Measurements from ENCODE around the gene POLR3G.

POLR3G gene, protein sequence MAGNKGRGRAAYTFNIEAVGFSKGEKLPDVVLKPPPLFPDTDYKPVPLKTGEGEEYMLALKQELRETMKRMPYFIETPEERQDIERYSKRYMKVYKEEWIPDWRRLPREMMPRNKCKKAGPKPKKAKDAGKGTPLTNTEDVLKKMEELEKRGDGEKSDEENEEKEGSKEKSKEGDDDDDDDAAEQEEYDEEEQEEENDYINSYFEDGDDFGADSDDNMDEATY

DNA sequence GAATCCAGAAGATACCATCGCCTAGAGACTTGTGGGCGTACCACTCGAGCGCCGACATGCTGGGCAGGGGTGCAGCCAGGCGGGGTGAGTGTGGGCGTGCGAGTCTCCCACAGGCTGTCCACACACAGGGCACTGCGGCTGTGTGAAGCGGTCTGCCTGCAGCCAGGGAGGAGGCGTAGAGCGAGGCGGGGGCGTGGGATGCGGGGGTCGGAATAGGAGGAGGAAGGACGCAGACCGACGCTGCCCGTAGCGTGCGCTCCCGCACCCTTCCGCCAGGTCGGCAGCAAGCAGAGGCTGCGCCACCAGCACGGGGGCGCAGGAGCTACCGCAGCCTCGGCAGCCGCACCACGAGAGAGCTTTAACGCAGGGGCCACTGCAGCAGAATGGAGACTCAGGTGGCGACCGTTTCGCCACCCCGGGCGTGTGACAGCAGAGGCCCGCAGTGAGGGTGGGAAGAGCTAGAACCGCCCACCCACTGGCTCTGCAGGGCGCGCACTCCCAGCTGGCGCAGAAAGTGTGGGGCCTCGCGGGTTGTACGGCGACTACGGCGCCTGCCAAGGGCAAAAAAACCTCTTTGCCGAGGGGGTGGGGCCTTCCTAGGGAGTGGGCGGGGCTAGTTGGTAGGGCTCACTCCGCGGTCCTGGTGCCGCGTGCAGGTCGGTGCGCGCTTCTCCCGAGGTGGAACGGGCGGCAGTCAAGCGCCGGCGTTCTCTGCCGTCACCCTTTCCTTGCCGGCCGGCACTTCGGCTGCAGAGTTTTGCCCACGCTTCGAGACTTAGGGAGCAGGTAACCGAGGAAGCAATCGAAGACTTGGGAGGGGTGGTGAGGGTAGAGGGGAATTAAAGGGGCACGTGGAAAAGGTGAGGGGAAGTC lies at the start of gene POLR3G, which contains the start of gene MBLAC2:
Gene POLR3G (plus strand): TSS at position 630 of the 873 bp plus-strand sequence. CDS start 10,704 bp downstream, outside the sequence.
Gene MBLAC2 (minus strand): TSS at position 537 of the 873 bp plus-strand sequence. CDS start 479 bp downstream, at position 58.
- DNase-seq: peak; percentile 99

DNA sequence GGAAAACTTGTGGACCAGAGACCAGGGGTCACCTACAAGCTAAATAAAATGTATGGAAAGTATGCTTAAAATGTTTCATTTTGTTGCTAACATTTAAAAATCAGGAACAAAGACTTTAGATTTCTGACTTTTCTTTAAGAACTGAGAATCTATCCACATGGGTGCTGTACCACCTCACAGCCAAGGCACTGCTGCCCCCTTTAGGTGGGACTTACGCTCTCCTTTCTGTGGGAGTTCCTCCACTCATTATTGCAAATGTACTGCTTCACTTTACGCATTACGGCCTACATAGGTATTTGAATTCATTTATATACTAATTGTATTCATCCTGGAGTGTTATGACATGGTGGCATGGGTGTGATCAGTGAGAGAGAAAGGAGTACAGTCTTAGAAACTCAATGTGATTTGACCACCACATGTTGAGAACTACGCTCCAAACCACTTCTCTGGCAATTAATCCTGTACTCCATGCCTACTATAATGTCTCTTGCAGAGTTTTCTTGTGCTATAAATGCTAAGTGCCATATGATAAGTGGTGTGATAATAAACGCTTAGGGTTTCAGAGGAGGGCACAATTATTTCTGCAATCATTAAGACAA lies 40.4 kb upstream of the POLR3G start:
- peak; percentile 68 for DNase-seq

DNA sequence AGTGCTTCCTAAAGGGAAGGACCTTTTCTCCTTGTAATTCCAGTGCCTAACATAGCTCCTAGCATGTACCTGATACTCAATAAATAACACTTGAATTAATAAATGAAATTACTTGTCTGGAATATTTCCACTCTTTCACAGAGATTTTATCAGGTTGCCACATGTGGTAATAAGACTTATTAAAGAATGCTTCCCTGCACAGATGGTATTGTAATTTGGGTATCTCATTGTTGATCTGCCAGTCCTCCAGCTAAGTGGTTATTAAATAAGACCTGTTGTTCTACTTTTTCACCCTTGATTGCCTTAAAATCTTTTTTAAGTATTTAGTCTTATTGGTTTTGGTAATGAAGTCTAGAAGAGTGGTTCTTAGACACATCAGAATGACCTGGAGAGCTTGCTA lies 37.0 kb upstream of the POLR3G start:
- no peak for DNase-seq

DNA sequence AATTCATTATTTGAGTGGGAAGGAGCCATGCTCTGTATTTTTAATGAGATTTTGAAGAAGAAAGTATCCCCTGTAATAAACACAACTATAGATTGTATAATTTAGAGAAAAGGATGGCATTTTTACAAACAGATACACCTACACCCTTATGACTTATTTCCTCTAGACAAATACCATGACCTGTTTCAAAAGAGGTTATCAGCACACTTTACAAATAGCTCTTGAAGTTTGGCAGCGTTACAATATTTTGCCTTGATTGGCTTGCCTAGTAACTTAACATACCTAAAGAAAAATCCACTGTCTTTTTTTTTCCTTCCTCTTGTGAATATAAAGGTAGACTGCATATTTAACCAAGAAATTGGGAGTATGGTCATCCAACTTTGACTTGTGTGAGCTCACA lies 36.6 kb upstream of the POLR3G start:
- peak; percentile 19 for DNase-seq

DNA sequence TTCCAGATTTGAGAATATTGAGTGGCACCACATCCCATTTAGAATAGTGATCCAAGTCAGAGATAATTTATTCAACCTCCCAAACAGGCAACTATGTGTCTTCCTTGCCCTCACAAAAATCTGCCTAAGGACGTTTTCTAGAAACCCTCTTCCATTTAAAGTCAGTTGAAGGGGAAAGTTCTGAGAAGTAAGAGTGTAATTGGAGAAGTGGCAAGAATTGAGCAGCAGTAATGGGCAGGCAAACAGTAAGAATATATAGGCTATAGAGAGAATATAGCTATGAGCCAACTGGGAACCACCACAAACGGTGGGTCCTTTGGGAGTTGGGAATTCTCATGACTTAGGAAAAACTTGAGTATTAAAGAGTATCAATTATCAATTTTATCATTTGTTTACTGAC lies 34.0 kb upstream of the POLR3G start:
- no peak for DNase-seq

DNA sequence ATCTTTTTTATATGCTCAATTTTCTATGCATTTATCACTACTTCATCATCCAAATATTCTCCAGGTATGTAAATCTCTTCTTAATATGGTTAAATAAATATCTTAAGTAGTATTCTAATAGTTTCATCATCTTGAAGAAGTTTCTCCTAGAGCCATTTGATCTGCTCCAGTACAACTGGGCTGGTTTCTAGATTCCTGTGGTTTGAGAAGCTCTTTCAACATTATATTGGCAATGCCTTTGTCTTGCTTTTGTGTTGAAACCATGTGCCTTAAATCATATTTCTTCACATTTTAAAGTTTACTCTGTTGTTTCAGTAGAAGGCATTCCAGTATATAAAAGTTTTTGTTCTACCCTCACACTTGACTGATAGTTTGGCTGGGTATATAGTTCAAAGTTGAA lies 27.7 kb upstream of the POLR3G start:
- no peak for DNase-seq

DNA sequence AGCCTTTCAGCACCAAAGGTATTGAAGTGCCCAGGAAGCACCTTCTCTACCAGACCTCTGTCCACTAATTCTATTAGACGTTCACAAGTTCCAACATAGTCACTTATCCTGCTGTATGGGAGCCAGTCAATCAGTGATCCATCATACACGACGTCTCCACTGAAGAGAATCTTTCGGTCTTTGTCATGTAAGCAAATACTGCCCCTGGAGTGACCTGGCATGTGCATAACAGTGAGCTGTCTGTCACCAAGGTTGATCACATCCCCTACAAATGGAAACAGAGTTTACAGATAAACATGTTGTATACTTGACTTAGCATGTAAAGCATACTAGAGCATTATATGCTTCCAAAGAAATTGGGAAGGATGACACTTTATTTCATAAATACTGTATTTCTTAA lies 13.4 kb upstream of the POLR3G start:
- DNase-seq: no peak

DNA sequence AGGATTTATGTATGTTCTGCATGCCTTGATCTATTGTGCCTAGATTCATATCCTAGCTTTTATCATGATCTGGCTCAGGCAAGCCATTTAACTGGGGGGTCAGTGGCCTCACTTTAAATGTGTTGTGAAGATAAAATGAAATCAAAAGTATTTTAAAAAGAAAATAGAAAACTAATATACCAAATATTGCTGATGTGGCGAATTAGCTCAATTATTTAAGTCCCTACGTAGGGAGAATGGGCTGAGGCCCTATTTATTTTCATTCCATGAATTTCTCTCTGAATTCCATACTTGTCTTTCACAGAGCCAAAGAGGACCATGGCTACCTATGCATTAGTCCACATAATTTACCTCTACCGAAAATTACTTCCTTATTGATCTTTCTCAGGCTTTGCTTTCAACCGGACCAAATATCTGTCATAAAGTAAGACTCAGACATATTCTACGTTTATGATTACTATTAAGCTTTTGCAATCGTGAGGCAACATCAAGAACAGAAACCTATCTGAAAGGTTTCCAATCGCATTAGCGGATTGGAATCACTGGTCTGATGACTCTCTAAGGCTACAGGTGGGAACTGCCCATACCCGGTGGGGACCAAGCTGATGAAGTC lies 1.8 kb upstream of the POLR3G start:
- DNase-seq: no peak

DNA sequence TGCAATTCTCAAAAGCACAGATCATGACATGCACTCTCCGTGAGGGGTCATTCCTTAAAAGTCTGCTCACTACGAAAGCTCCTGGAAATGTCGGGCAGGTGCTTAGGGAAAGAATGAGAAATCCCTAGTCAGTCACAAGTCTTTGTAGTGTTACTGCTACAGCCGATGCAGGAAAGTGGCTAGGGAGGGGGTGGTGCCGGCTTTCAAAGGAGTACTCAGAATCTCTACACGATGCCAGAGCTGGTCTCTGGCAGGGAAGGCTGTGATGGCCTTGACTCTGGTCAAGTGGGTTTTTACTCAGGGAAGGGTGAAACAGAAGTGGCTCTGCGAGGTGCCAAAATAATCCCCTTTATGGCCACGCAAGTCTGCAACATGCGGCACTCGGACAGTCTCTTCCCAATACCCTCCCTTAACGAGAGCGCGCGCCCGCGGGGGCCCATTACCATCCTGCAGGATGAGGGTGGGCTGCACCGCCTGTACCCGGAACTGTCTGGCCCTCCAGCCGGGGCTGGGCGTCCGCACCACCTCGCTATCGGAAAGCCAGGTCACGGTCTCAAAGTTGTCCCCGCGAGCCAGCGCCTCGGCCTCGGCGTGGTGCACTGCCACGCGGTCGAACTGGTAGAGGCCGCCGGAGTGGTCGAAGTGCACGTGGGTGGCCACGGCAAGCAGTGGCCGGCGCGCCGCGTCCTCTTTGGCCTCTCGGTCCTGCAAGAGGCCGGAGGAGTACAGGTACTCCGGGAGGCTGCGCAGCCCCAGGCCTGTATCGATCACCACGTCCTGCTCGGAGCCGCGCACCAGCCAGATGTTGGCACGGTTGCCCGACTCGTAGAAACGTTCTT lies 1.0 kb upstream of the POLR3G start:
- peak; percentile 83 for DNase-seq

DNA sequence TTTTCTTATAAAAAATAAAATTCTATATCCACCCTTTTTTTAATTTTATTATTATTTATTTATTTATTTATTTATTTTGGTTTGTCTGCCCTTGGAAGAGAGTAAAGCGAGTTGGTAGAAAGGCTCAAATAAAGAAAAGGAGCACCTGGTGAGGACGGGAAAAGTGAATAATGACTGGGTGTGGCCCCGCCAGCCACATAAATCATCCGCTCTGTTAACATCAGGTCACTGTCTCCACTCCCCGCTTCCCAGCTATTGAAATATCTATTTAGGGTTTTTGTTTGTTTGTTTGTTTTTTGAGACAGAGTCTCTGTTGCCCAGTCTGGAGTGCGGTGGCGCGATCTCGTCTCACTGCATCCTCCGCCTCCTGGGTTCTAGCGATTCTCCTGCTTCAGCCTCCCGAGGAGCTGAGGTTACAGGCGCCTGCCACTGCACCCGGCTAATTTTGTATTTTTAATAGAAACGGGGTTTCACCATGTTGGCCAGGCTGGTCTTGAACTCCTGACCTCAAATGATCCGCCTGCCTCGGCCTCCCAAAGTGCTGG lies 844 bp downstream of the POLR3G start:
- peak; percentile 85 for DNase-seq

DNA sequence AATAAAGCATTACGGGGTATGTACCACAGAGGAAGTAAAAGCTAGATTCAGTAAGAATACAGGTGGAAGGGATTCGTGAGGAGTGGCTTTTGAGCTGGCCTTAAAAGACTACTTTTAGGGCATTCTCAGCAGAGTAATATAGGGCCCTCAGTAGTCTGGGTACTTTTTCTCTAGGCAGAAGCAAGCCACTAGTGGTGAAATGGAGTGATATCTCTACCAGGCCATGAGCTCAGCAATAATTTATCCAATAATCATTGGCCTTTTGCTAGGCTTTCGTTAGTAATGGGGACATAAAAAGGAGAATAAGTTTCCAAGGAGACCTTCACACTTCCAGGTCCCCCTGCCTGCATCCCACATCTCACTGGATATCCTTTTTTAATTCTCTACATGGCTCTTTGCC lies 1.7 kb downstream of the POLR3G start:
- DNase-seq: peak; percentile 25

DNA sequence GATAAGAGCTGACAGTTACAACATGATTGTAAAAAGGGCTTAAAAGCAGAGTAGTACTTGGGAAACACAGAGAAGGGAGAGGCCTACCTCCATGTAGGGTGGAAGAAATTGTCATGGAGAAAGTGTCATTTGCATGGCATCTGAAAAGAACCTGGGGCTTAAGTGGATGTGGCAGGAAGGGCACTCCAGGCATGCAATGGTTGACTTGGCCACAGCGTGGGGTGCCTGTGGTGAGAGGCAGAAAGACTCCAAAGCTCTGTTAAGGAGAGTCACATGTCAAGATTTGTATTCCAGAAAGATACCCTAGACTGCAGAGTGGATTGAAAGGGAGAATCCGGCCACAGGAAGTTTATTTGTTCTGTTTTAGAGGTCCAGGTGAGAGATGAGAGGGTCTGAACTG lies 2.4 kb downstream of the POLR3G start:
- DNase-seq: peak; percentile 18

DNA sequence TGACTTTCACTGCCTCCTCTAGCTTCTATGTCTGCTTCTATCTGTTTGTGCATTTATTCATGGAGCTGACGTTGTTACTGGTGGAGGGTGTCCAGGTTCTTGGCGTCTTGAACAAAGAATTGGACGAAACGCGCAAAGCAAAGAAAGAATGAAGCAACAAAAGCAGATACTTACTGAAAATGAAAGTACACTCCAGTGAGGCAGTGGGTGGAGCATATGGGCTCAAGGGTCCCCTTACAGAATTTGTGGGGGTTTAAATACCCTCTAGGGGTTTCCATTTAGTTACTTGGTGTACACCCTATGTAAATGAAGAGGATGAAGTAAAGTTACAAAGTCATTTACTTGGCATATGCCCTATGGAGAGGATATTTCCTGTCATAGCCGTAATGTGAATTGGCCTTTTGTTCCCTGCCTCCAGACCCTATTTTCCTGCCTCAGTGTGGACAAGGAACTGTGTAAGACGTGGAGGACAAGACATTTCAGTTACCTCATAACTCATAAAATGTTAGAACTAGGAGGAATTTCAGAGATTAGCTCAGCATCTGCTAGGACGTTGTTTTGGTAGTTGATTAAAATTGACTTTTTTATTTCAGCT lies 3.1 kb downstream of the POLR3G start:
- DNase-seq: no peak

DNA sequence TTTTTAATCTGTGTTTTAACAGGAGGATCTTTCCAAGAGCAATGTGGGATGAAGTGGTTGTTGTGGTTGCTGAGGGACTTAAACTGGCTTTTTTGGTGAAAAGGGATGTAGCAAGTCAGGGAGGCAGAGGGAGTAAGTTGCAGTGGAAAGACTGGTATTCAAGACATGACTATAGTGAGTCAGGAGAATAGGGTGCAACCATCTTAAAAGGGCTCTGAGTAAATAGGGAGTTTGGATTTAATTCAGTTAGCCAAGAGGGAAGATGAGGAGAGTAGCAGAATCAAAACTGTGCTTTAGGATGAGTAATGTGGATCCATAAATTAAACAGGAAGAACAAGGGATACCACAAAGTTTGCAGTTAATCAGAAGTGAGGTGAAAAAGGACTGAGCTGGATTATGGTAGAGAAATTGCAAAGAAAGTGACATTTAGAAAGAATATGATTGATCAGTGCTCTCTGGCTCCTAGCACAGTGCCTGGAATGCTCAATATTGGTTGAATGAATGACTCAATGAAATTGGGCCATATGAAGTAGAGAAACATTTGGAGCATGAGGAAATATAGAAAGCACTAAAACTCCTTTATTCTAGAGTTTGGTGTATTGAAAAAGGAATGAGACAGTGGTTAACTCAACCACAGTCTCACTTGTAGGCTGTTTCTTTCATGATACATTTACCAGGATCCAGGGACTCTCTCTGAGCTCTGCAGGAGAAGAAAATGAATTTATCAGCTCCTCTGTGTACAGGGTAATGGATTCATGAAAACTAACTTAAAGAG lies 5.1 kb downstream of the POLR3G start:
- DNase-seq: no peak

DNA sequence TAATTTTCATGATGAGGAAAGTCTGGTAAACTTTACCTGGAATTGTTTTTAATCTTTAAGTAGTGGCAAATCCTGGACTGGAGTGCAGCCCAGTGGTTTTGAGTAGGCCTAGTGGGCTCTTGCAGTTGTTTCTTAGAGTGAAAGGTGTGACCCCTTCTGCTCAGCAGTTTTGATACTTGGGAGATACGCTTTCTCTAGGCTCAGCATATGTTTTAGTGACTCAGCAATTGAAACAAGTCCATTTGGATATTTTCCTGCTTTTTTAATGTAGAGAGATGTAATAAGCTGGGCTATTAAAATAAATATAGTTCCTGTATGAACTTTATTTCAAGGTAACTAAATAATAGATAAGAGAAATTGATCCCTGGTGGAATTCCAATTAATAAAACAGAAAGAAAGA lies 6.0 kb downstream of the POLR3G start:
- no peak for DNase-seq

DNA sequence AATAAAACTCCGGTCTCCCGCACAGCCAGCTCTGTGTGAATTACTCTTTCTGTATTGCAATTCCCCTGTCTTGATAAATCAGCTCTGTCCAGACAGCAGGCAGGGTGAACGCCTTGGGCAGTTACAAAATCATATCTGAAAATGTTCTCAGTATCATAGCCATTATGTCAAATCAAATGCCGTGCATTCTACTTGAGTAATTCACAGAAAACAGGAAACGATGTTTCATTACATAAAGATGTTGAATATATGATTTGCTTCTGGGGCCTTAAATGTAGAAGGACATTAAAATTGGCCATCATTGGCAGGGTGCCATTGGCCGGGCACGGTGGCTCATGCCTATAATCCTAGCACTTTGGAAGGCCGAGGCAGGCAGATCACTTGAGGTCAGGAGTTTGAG lies 8.5 kb downstream of the POLR3G start:
- DNase-seq: no peak

DNA sequence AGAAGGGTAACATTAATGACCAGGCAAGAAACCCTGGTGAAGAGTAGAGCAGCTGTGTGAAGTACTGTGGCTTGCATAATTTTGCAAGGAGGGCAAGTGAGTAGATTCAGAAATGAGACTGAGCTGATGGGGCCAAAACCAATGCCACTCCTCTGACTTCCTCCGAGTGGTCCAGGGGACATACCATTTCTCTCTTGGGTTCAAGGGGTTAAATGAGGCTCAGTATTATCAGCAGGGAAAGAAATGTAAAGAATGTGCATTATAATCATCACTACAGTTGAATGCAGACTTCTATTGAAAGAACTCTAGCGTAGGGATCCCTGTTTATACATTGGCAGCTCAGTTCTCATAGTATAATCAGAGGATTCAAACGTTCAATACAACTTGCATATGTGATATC lies 9.9 kb downstream of the POLR3G start:
- no peak for DNase-seq

DNA sequence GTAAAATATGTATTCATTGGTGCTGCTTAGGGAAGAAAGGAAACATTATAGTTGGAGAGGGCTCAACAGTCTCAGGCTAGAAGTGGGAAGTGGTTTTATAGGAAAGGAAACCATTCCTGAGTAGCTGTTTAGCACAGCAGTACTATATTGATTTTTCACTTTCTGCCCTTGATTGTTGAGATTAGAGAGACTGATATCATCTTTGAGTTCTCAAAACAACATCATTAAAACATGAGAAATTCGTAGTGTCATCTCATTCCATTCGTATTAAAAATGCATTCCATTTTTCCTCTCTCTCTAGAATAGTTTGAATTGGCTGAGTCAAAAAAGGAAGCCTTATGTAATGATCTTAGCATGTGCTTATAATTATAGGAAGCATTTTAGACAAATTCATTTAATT lies 14.1 kb downstream of the POLR3G start:
- no peak for DNase-seq

DNA sequence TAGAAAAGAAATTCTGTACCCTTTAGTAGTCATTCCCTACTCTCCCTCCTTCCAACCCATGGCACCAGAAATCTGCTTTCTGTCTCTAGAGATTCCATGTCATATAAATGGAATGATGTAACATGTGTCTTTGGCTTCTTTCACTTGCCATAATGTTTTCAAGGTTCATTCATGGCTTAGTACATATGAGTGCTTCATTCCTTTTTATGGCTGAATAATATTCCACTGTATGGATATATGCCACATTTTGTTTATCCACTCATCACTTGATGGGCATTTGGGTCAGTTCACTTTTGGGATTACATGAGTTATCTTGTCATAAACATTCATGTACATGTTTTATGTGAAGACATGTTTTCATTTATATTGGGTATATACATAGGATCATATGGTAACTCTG lies 19.4 kb downstream of the POLR3G start:
- DNase-seq: no peak

DNA sequence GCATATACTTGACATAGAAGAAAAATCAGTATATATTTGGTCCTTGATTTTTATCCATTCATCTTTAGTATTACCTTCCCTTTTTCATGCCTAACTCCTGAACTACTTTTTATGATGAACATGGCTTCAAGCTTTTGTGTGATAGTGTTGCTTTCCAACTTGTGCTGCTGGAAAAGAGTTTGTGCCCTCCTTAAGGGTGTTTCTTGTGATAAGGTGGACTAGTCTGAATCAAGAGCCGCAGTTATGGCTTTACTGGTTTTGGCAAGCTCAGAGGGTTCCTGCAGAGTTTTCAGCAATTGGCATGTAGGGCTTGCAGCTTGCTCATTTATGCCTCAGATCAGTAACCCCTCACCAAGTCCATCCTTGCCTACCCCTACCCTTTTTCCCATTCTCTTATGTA lies 20.5 kb downstream of the POLR3G start:
- DNase-seq: no peak

DNA sequence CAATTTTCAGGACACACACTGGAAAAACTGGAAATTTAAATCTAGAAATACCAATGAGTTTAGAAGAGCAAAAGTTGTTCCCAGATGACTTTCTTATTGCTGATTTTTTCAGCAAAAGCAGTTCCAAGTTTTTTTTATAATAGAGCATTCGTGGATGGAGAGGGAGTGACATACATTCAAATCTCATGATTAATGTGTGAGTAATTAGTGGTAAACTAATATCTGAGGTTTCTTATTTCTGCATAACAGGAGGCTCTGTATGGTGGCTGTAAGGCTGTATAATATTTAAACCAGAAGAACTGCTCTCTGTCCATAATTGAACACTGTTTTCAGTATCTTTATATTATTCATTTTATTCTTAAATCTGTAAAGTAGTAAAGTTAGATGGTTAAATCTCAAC lies 28.9 kb downstream of the POLR3G start:
- DNase-seq: no peak

Measured in NCI-H69 (cell line).